SJSA1 (cell line): ENCODE results near the gene ULBP2. TPM values are rescaled to one million over a fixed set of nuclear protein-coding genes. Genes with fewer than 3 reads are reported as not detected.
"Not testable (repeated sequence)": the region's sequence is repeated elsewhere in the genome, so short reads cannot be mapped to it uniquely, and the experiment has no call there.

Source experiments
- DNase-seq, 2 experiments: peaks; one replicate each; pipeline ENCODE4 v3.0.0-alpha.2; 2015 to 2020; ENCODE audit warnings: low spot score in 2 of 2, low read depth in 1 of 2
- H3K27ac ChIP-seq: fragments of 250-450 bp; sonication (Bioruptor Pico); 2 replicates; pipeline ENCODE4 v1.5.1; 2020; ENCODE audit warnings: mild to moderate bottlenecking, moderate library complexity
- H3K27me3 ChIP-seq: fragments of 250-450 bp; sonication (Bioruptor Pico); replicated peaks from 2 replicates; pipeline ENCODE4 v1.5.1; 2020; ENCODE audit warnings: mild to moderate bottlenecking, moderate library complexity
- H3K36me3 ChIP-seq: fragments of 250-450 bp; sonication (Bioruptor Pico); 2 replicates; pipeline ENCODE4 v1.5.1; 2020; ENCODE audit warnings: mild to moderate bottlenecking
- H3K4me1 ChIP-seq: fragments of 250-450 bp; sonication (Bioruptor Pico); replicated peaks from 2 replicates; pipeline ENCODE4 v1.6.1; 2021; ENCODE audit warnings: mild to moderate bottlenecking
- H3K4me3 ChIP-seq: fragments of 250-450 bp; sonication (Bioruptor Pico); 2 replicates; pipeline ENCODE4 v1.5.1; 2020; ENCODE audit warnings: mild to moderate bottlenecking
- H3K9me3 ChIP-seq: fragments of 250-450 bp; sonication (Bioruptor Pico); replicated peaks from 2 replicates; pipeline ENCODE4 v1.5.1; 2020; ENCODE audit warnings: mild to moderate bottlenecking
- total RNA-seq: library from RNA; depleted of rRNA; stranded (reverse); fragments of >200 nt; shearing (Covaris generic); gene quantifications from 2 replicates; pipeline ENCODE4 v1.2.3, GENCODE V29; 2014

Gene ULBP2
- total RNA-seq, 1 experiment from 2014 or later: 19.7 TPM

- no peak overlapping the region for H3K4me3 ChIP-seq
- no peaks in the 10 kb centered on the region for H3K27me3 ChIP-seq
- DNase-seq: peak in 1 of 2 experiments; percentile 26
- H3K4me1 ChIP-seq: no peaks in the 10 kb centered on the region
- H3K27ac ChIP-seq: no peak overlapping the region
- no peaks in the 10 kb centered on the region for H3K36me3 ChIP-seq
- no peaks in the 10 kb centered on the region for H3K9me3 ChIP-seq
These were observed 25.6 kb upstream of the ULBP2 start for GRCh38 chr6:149915970-149916865.

GRCh38 chr6:149917679-149918078 lies 24.1 kb upstream of the ULBP2 start:
- DNase-seq: peak in 1 of 2 experiments; percentile 22
- Histone ChIP-seq H3K4me3 (no peak overlapping the region), H3K4me1 (peaks cover 3% of the 10 kb centered on the region; the same call in 1 of the 2 replicates), H3K27ac (no peak overlapping the region), H3K36me3 (no peaks in the 10 kb centered on the region), H3K9me3 (no peaks in the 10 kb centered on the region), H3K27me3 (no peaks in the 10 kb centered on the region)

GRCh38 chr6:149918151-149918905 lies 23.5 kb upstream of the ULBP2 start:
- no peaks in the 10 kb centered on the region for H3K36me3 ChIP-seq
- H3K4me1 ChIP-seq: peaks cover 7% of the 10 kb centered on the region
- H3K27ac ChIP-seq: no peak overlapping the region
- H3K9me3 ChIP-seq: no peaks in the 10 kb centered on the region
- DNase-seq: peak in 1 of 2 experiments; percentile 27
- H3K27me3 ChIP-seq: no peaks in the 10 kb centered on the region
- H3K4me3 ChIP-seq: no peak overlapping the region

DNA sequence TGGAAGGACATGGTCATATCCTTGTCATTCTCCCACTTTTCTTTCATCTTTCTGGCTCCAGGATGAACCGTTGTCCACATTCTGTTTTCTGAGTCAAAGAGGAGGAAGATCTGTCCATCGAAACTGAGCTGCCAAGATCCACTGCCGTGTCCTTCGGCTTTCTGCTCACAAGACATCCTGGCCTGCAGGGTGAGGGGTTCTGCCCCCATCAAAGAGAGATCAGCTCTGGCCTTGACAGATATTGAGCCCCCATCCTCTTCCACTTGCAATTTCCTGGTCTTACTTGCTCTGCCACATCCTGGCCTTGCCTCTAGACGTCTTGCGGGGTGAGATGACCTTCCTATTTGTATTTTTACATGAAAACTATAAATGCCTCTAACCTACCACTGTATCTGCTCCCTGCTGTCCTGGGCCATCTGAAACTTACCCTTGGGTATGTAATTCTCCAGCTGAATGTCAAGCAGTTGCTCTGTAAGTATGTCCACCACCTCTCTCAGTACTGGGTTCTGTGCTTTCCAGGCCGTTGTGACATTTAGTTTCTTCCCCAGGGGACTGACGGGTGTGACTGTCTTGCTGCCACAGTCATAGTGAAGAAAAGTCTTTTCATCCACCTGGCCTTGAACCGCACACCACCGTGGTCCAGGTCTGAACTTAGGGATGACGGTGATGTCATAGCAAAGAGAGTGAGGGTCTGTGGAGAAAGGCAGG lies 22.5 kb upstream of the ULBP2 start:
- DNase-seq, H3K27me3 ChIP-seq, H3K36me3 ChIP-seq, H3K4me3 ChIP-seq, H3K27ac ChIP-seq, H3K9me3 ChIP-seq, H3K4me1 ChIP-seq: not testable (repeated sequence)

- no peak for DNase-seq
- Histone ChIP-seq H3K27ac (no peak overlapping the region), H3K27me3 (no peaks in the 10 kb centered on the region), H3K4me3 (no peak overlapping the region), H3K9me3 (no peaks in the 10 kb centered on the region), H3K36me3 (no peaks in the 10 kb centered on the region), H3K4me1 (peaks cover 10% of the 10 kb centered on the region)
These were observed 22.0 kb upstream of the ULBP2 start for GRCh38 chr6:149919834-149920225.

DNA sequence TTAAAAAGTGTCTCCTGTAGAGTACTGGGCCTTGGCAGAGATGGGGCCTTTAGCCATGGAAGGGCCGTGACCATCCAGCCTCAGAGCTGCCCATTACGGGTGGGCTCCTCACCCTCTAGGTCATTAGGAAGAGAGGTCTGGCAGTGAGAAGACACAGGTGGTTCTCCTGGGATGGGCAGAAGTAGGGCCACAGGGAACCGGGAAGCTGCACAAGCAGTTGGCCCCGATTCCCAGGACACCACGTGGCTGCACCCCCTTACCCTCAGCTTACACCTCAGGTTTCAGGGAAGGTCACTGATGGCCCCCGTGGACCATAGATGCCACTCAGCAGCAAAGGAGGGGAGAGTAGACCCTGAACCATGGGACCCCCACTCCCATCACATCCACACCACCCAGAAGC lies 20.5 kb upstream of the ULBP2 start:
- no peaks in the 10 kb centered on the region; the same call in 1 of the 2 replicates for H3K27me3 ChIP-seq
- H3K27ac ChIP-seq: no peak overlapping the region
- no peak for DNase-seq
- no peaks in the 10 kb centered on the region for H3K9me3 ChIP-seq
- peaks cover 15% of the 10 kb centered on the region for H3K4me1 ChIP-seq
- no peak overlapping the region for H3K4me3 ChIP-seq
- no peaks in the 10 kb centered on the region for H3K36me3 ChIP-seq

DNA sequence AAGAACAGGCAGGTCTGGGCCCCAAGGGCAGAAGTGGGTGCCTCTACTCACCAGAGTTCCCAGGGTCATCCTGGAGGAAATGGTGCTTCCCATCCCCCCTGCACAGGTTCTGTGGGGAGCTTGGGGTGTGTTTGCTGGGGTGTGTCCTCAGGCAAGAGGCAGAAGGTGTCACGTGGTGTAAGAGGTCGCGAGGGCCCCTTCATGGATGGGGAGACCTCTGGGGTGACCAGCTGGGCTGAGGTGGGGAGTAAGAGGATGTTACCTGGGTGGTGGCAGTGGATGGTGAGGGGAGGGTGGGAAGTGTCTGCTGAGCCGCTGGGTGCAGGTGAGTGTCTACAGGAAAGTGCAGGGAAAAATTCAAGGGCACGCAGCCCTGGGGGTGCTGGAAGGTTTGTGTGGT lies 19.7 kb upstream of the ULBP2 start:
- not testable (repeated sequence) for H3K36me3 ChIP-seq, DNase-seq, H3K9me3 ChIP-seq, H3K4me3 ChIP-seq, H3K27ac ChIP-seq, H3K27me3 ChIP-seq
- H3K4me1 ChIP-seq: peaks cover 15% of the 10 kb centered on the region

DNA sequence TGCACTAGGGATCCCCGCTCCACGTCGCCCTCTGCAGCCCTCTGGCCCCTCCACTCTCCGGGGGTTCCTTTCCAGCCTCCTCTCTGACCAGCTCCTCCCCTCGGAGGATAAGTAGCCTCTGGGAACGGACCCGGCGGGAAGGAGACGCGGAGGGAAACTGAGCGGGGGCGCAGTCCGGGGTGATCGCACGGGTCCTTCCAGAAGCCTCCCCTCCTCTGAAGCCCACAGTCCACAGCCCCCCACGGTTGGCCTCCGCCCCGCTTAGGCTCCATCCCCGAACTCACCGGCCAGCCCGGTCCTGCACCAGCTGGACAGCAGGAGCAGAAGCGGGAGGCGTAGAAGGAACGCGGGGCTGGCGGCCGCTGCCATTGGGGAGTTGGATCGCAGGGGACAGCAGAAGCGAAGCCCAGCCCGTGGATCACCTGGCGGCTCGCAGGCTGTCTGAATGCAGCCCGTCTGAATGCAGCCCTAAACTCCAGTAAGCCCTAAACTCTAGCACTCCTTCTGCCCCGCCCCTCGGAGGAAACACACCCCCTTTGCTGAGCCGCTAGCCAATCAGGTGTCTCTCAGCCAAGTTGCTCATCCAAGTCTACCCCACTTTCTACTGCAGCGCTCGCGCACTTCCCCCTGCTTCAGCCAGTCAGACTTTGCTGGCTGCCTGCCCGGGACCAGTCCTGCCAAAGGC lies 19.0 kb upstream of the ULBP2 start, which contains the start of gene RAET1G:
Gene RAET1G (minus strand): TSS at position 480 of the 685 bp plus-strand sequence. CDS start 111 bp downstream, at position 369.
- Histone ChIP-seq H3K27ac (no peak within 1 kb of the TSS), H3K4me1 (peaks cover 15% of the 10 kb centered on the region), H3K9me3 (no peaks in the 10 kb centered on the region), H3K4me3 (peak within 1 kb of the TSS; percentile 43), H3K27me3 (no peaks in the 10 kb centered on the region; the same call in 1 of the 2 replicates), H3K36me3 (no peaks in the 10 kb centered on the region)
- peak; percentile 77 to 92 for DNase-seq

DNA sequence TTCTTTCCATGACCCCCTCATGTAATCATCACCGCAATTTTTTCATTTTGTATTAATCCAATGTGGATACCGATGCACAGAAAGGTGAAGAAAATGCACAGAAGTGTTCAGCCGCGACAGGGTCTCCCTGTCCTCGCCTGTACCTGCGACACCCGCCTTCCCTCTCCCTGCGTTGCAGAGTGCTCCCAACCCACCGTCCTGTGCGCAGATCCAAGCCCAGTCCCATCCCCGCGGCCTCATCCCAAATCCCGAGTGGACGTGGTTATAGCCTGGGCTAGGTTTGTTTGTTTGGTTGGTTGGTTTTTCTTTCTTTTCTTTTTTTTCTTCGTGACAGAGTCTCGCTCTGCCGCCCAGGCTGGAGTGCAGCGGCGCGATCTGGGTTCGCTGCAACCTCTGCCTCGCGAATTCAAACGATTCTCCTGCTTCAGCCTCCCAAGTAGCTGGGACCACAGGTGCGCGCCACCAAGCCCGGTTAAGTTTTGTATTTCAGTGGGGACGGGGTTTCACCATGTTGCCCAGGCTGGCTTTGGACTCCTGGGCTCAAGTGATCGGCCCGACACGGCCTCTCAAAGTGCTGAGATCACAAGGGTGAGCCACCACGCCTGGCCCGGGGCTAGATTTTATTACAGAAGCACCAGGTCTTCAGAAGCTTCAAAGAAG lies 18.4 kb upstream of the ULBP2 start:
- H3K4me3 ChIP-seq: peak overlapping the region; percentile 43
- no peak overlapping the region for H3K27ac ChIP-seq
- H3K4me1 ChIP-seq: peaks cover 15% of the 10 kb centered on the region
- no peaks in the 10 kb centered on the region for H3K36me3 ChIP-seq
- no peak for DNase-seq
- no peaks in the 10 kb centered on the region; the same call in 1 of the 2 replicates for H3K27me3 ChIP-seq
- no peaks in the 10 kb centered on the region for H3K9me3 ChIP-seq

- no peak overlapping the region for H3K4me3 ChIP-seq
- peaks cover 5% of the 10 kb centered on the region; the same call in 1 of the 2 replicates for H3K27me3 ChIP-seq
- no peaks in the 10 kb centered on the region for H3K9me3 ChIP-seq
- no peak overlapping the region for H3K27ac ChIP-seq
- no peaks in the 10 kb centered on the region for H3K36me3 ChIP-seq
- peak in 1 of 2 experiments; percentile 22 for DNase-seq
- H3K4me1 ChIP-seq: peaks cover 15% of the 10 kb centered on the region
These were observed 17.4 kb upstream of the ULBP2 start for GRCh38 chr6:149924206-149924932.

- H3K9me3 ChIP-seq: no peaks in the 10 kb centered on the region
- peak in 1 of 2 experiments; percentile 25 for DNase-seq
- H3K27me3 ChIP-seq: peaks cover 9% of the 10 kb centered on the region
- no peak overlapping the region for H3K4me3 ChIP-seq
- H3K27ac ChIP-seq: no peak overlapping the region
- no peaks in the 10 kb centered on the region for H3K36me3 ChIP-seq
- H3K4me1 ChIP-seq: peaks cover 15% of the 10 kb centered on the region
These were observed 16.9 kb upstream of the ULBP2 start for GRCh38 chr6:149924933-149925252.

DNA sequence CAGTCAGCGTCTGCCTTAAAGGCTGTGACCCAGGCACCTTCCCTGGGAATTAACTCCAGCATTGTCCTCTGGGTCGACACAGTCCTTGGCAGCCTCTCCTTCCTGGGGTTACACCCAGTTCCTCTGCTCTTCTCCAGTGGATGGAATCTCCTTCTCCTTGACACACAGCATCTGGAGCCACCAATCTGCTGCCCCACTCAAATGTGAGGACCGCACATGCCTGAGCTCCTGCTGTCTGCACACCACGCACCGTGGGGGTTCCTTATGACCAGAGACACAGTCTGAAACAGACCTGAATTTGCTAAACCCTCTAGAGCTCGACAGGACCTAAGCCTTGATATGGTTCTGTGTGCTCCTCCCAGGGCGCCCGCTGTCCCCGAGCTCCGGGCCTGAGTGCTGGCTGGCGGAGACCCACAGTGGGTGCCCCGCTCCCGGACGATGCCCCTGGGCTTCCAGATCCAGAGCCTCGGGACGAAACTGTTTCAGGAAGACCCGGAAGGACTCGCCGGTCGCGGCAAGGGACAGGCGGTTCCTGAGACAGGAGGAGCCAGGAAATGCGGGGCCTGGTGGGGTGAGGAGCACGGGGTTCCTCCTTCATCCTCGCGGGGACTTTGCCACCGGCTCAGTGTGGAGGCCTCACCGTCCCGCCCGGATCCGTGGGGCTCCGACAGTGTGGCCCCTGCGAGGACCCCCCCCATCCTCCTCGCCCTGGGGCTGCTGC lies 16.4 kb upstream of the ULBP2 start:
- DNase-seq: peak in 1 of 2 experiments; percentile 43
- H3K27me3 ChIP-seq: peaks cover 14% of the 10 kb centered on the region
- H3K9me3 ChIP-seq: no peaks in the 10 kb centered on the region
- H3K36me3 ChIP-seq: no peaks in the 10 kb centered on the region
- H3K27ac ChIP-seq: no peak overlapping the region
- peak overlapping the region; percentile 18 for H3K4me3 ChIP-seq
- peaks cover 15% of the 10 kb centered on the region for H3K4me1 ChIP-seq
